HL-60 (cell line): ENCODE results near the gene CHI3L1.

ENCODE experiments used
- DNase-seq, 2 experiments: peaks; one replicate each; pipeline ENCODE4 v3.0.0-alpha.2; 2010 to 2020; ENCODE audit warnings: low read depth in 1 of 2, low spot score in 1 of 2
- H3K27ac ChIP-seq: fragments of 250-450 bp; sonication (Bioruptor Pico); replicated peaks from 2 replicates; pipeline ENCODE4 v1.5.1; 2020; ENCODE audit warnings: mild to moderate bottlenecking, moderate library complexity
- H3K27me3 ChIP-seq: fragments of 250-450 bp; sonication (Bioruptor Pico); 2 replicates; pipeline ENCODE4 v1.5.1; 2021; ENCODE audit warnings: mild to moderate bottlenecking, moderate library complexity; ENCODE audit not compliant: insufficient read depth, poor library complexity, severe bottlenecking
- H3K4me3 ChIP-seq: replicated peaks from 2 replicates; pipeline ENCODE4 v1.5.1; 2011; ENCODE audit warnings: mild to moderate bottlenecking, control low read depth, low read length; ENCODE audit not compliant: insufficient read depth
- GABPA ChIP-seq: IDR thresholded peaks from 2 replicates; pipeline ENCODE4 v1.6.1; 2012; ENCODE audit warnings: low read depth
- POLR2AphosphoS5 ChIP-seq: IDR thresholded peaks from 2 replicates; pipeline ENCODE4 v1.6.1; 2012; ENCODE audit warnings: low read depth
- REST ChIP-seq: IDR thresholded peaks from 2 replicates; pipeline ENCODE4 v1.6.1; 2012; ENCODE audit warnings: low read depth; ENCODE audit not compliant: insufficient replicate concordance
- SPI1 ChIP-seq: IDR thresholded peaks from 2 replicates; pipeline ENCODE4 v1.6.1; 2012; ENCODE audit warnings: low read depth, mild to moderate bottlenecking, borderline replicate concordance
- TF ChIP-seq, protein P1 (sequence below): IDR thresholded peaks from one replicate; pipeline ENCODE4 v1.5.1; 2011; ENCODE audit warnings: low read length, control low read depth, inconsistent platforms; ENCODE audit not compliant: insufficient read depth

CHI3L1 gene

GRCh38 chr1:203143641-203144040 is 42.9 kb downstream of the CHI3L1 start:
- no peak for DNase-seq
- Histone ChIP-seq H3K27me3 (no peaks in the 10 kb centered on the region), H3K4me3 (no peak overlapping the region), H3K27ac (no peak overlapping the region)
- TF ChIP-seq REST (no peak), POLR2AphosphoS5 (no peak), GABPA (no peak), SPI1 (no peak)
- TF ChIP-seq, protein P1, sequence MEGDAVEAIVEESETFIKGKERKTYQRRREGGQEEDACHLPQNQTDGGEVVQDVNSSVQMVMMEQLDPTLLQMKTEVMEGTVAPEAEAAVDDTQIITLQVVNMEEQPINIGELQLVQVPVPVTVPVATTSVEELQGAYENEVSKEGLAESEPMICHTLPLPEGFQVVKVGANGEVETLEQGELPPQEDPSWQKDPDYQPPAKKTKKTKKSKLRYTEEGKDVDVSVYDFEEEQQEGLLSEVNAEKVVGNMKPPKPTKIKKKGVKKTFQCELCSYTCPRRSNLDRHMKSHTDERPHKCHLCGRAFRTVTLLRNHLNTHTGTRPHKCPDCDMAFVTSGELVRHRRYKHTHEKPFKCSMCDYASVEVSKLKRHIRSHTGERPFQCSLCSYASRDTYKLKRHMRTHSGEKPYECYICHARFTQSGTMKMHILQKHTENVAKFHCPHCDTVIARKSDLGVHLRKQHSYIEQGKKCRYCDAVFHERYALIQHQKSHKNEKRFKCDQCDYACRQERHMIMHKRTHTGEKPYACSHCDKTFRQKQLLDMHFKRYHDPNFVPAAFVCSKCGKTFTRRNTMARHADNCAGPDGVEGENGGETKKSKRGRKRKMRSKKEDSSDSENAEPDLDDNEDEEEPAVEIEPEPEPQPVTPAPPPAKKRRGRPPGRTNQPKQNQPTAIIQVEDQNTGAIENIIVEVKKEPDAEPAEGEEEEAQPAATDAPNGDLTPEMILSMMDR = no peak

DNA sequence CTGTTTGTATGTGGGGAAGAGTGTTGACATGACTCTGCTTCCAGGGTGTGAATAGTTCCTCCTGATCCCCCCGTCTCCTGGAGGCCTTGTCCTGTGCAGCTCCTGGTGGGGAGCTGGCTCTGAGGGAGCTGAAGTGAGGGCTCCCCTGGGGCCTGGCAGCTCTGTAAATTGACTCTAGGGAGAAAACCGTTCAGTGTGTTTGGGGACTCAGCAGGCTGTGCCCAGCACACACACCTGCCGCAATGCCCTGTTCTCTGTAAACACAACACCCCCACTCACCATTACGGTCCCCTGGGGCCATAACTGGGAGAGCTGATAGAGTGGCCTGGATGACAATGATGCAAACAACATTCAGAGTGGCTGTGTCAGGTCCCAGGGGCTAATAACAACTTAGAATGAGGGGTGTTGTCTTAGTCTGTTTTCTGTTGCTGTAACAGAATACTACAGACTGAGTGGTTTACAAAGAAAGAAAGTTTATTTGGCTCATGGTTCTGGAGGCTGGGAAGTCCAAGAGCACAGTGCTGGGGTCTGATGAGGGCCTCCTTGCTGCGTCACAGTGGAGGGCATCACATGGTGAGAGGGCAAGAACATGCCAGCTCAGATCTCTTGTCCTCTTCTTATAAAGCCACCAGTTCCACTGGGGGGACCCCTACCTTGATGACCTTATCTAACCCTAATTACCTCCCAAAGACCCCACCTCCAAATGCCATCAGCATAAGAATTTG is 43.7 kb downstream of the CHI3L1 start:
- H3K27me3 ChIP-seq = peaks cover 2% of the 10 kb centered on the region
- no peak for DNase-seq
- H3K4me3 ChIP-seq = no peak overlapping the region
- TF ChIP-seq REST (no peak), SPI1 (no peak), POLR2AphosphoS5 (no peak), GABPA (no peak)
- TF ChIP-seq, protein P1 = no peak
- no peak overlapping the region for H3K27ac ChIP-seq

DNA sequence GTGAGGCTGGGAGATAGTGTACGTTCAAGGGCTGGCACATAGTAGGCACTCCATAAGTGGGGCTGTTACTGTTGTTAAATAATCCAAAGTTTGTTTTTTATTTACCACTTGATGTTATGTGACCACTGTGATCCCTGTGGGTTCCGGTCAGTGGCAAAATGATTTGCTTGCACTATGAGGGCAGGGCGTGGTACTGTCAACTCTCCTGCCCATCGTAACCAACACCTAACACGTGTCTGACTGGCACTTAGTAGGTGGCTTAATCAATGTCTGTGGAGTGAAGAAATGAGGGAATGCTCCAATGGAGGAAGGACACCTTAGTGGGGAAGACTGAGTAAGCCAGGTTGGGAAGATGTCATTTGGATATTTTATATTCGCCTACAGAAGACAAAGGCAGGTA is 44.4 kb downstream of the CHI3L1 start:
- TF ChIP-seq, protein P1 = no peak
- no peak overlapping the region for H3K4me3 ChIP-seq
- DNase-seq = no peak
- no peak overlapping the region for H3K27ac ChIP-seq
- H3K27me3 ChIP-seq = peaks cover 3% of the 10 kb centered on the region
